Keratinocyte (primary cell): ENCODE data around the gene KRT34.

Experiments
- CTCF ChIP-seq, 3 experiments: IDR thresholded peaks in 1 of 3; conservative IDR thresholded peaks in 1 of 3; optimal IDR thresholded peaks in 1 of 3; 2 replicates in 2 of 3; 3 replicates in 1 of 3; pipeline versions ENCODE3 to v1.5.1; 2011; ENCODE audit warnings: low read length in 3 of 3, mild to moderate bottlenecking in 3 of 3, moderate library complexity in 2 of 3, control low read depth in 1 of 3, inconsistent platforms in 1 of 3; ENCODE audit not compliant: insufficient read depth in 2 of 3; ENCODE audit errors: extremely low read depth in 1 of 3
- EZH2 ChIP-seq: IDR thresholded peaks from one replicate; pipeline ENCODE4 v1.6.1; 2012; ENCODE audit warnings: inconsistent platforms, mild to moderate bottlenecking, low read length, moderate library complexity

GRCh38 chr17:41369023-41369422 lies 13.1 kb downstream of the KRT34 start:
- TF ChIP-seq EZH2 = no peak
- TF ChIP-seq CTCF (optimal IDR thresholded peaks at IDR 0.05 in 1 of 3, IDR thresholded peaks at IDR 0.05 in 1 of 3, conservative IDR thresholded peaks at IDR 0.05 in 1 of 3; ENCODE audit: extremely low read depth in 1 of 3, insufficient read depth in 2 of 3, low read length in 3 of 3) = no peak
